CD14-positive monocyte (primary cell): ENCODE results near the gene SPAG17. TPM values are rescaled to one million over a fixed set of nuclear protein-coding genes. Genes with fewer than 3 reads are reported as not detected.

ENCODE experiments used
- DNase-seq, 3 donors: peaks; one replicate each; pipeline ENCODE4 v3.0.0-alpha.2; 2011 to 2022
- H2AFZ ChIP-seq: 2 replicates; pipeline ENCODE4 v1.6.0; 2012; ENCODE audit warnings: mild to moderate bottlenecking, low read depth, low read length, inconsistent platforms; ENCODE audit not compliant: insufficient read depth, poor library complexity, severe bottlenecking
- H3K27ac ChIP-seq, 2 donors: 1 replicate in 1 of 2; 2 replicates in 1 of 2; pipeline ENCODE4 v1.5.1; 2012 to 2013; ENCODE audit warnings: low read length in 2 of 2, control low read depth in 1 of 2, inconsistent platforms in 1 of 2, low read depth in 1 of 2, mild to moderate bottlenecking in 1 of 2
- H3K27me3 ChIP-seq, 2 donors: one replicate each; pipeline versions ENCODE4 v1.6.0 to v1.6.1; 2011 to 2013; ENCODE audit warnings: low read length in 2 of 2; ENCODE audit not compliant: control insufficient read depth in 2 of 2, insufficient read depth in 2 of 2
- H3K36me3 ChIP-seq, 2 donors: replicated peaks in 1 of 2; 1 replicate in 1 of 2; 2 replicates in 1 of 2; pipeline versions ENCODE4 v1.5.1 to v1.6.1; 2012 to 2013; ENCODE audit warnings: low read length in 2 of 2, control low read depth in 1 of 2, inconsistent platforms in 1 of 2, mild to moderate bottlenecking in 1 of 2; ENCODE audit not compliant: insufficient read depth in 2 of 2, control insufficient read depth in 1 of 2
- H3K4me1 ChIP-seq, 2 donors: 1 replicate in 1 of 2; 2 replicates in 1 of 2; pipeline versions ENCODE4 v1.5.1 to v1.6.1; 2012 to 2013; ENCODE audit warnings: low read length in 2 of 2, control low read depth in 1 of 2, inconsistent platforms in 1 of 2, mild to moderate bottlenecking in 1 of 2, moderate library complexity in 1 of 2; ENCODE audit not compliant: insufficient read depth in 2 of 2, control insufficient read depth in 1 of 2
- H3K4me2 ChIP-seq: replicated peaks from 2 replicates; pipeline ENCODE3; 2012; ENCODE audit warnings: low read length, moderate library complexity, mild to moderate bottlenecking; ENCODE audit not compliant: poor library complexity, severe bottlenecking; ENCODE audit errors: extremely low read depth
- H3K4me3 ChIP-seq, 3 experiments: fragments of 200-600 bp in 1 of 3; sonication (generic) in 1 of 3; replicated peaks in 1 of 3; 1 replicate in 2 of 3; 2 replicates in 1 of 3; pipeline ENCODE4 v1.5.1; 2011 to 2013; ENCODE audit warnings: low read length in 3 of 3, mild to moderate bottlenecking in 3 of 3, control low read depth in 2 of 3, low read depth in 2 of 3, inconsistent platforms in 1 of 3, moderate library complexity in 1 of 3
- H3K79me2 ChIP-seq: 2 replicates; pipeline ENCODE4 v1.6.0; 2012; ENCODE audit warnings: mild to moderate bottlenecking, control low read depth, inconsistent platforms, low read length, moderate library complexity; ENCODE audit not compliant: insufficient read depth
- H3K9ac ChIP-seq: 2 replicates; pipeline ENCODE4 v1.6.0; 2017; ENCODE audit warnings: low read length, mild to moderate bottlenecking; ENCODE audit not compliant: insufficient read depth, poor library complexity, severe bottlenecking
- H3K9me3 ChIP-seq, 2 donors: replicated peaks in 1 of 2; 1 replicate in 1 of 2; 2 replicates in 1 of 2; pipeline versions ENCODE4 v1.5.1 to v1.6.1; 2012 to 2013; ENCODE audit warnings: low read length in 2 of 2, control low read depth in 1 of 2; ENCODE audit not compliant: control insufficient read depth in 1 of 2, insufficient read depth in 1 of 2
- H4K20me1 ChIP-seq: 2 replicates; pipeline ENCODE4 v1.6.0; 2012; ENCODE audit warnings: mild to moderate bottlenecking, low read length, control low read depth, moderate library complexity; ENCODE audit not compliant: insufficient read depth
- H3K27ac Mint-ChIP-seq, 7 donors: one replicate each; pipeline ENCODE4 v1.8.0; 2020; ENCODE audit warnings: mild to moderate bottlenecking in 7 of 7, mixed read lengths in 7 of 7, moderate library complexity in 6 of 7, inconsistent platforms in 2 of 7
- H3K27me3 Mint-ChIP-seq, 3 donors: one replicate each; pipeline ENCODE4 v1.8.0; 2021 to 2022; ENCODE audit warnings: low read depth in 3 of 3, mild to moderate bottlenecking in 3 of 3, mixed read lengths in 3 of 3, moderate library complexity in 3 of 3, inconsistent platforms in 1 of 3
- H3K36me3 Mint-ChIP-seq, 2 donors: one replicate each; pipeline ENCODE4 v1.8.0; 2020; ENCODE audit warnings: mixed read lengths in 2 of 2, inconsistent platforms in 1 of 2, mild to moderate bottlenecking in 1 of 2
- H3K4me1 Mint-ChIP-seq: one replicate; pipeline ENCODE4 v1.8.0; 2020; ENCODE audit warnings: mild to moderate bottlenecking, mixed read lengths
- H3K4me3 Mint-ChIP-seq, 2 donors: one replicate each; pipeline ENCODE4 v1.8.0; 2020; ENCODE audit warnings: mild to moderate bottlenecking in 2 of 2, mixed read lengths in 2 of 2, moderate library complexity in 1 of 2
- H3K9me3 Mint-ChIP-seq, 7 donors: one replicate each; pipeline ENCODE4 v1.8.0; 2020 to 2022; ENCODE audit warnings: mixed read lengths in 7 of 7, mild to moderate bottlenecking in 6 of 7, moderate library complexity in 6 of 7, inconsistent platforms in 2 of 7
- CTCF ChIP-seq: fragments of 200-600 bp; IDR thresholded peaks from one replicate; pipeline ENCODE4 v1.8.0; 2022; ENCODE audit warnings: antibody characterized with exemption, mild to moderate bottlenecking
- WGBS: methylation state at CpG from one replicate; pipeline ENCODE4 v1.1.5; 2013; ENCODE audit warnings: missing lambda C conversion rate; ENCODE audit not compliant: insufficient coverage; 5-methylcytosine and 5-hydroxymethylcytosine counted together
- intact Hi-C, 2 donors: fragments of 100-400 bp; cut with micrococcal nuclease; formaldehyde crosslinking; loops; one replicate each; pipeline versions ENCODE4 v1.15.0 to v1.15.1; 2023
- polyA plus RNA-seq, 3 donors: library from polyadenylated mRNA; depleted of rRNA in 1 of 3; unstranded in 2 of 3; stranded (reverse) in 1 of 3; fragments of 300-500 nt in 2 of 3; fragments of >200 nt in 1 of 3; fragmentation: Illumina TruSeq in 2 of 3; gene quantifications; 1 replicate in 2 of 3; 2 replicates in 1 of 3; pipeline ENCODE4 v1.2.3, GENCODE V29; 2012 to 2021

The SPAG17 gene
- polyA plus RNA-seq, 3 donors: 0.26 to 0.87 (median 0.68) TPM

- H3K9me3 Mint-ChIP-seq: peaks cover 0 to 7% (median 0%) of the 10 kb centered on the region in 7 donors
- Histone ChIP-seq H3K4me2 (no peak overlapping the region), H3K4me1 (no peaks in the 10 kb centered on the region), H3K27me3 (no peaks in the 10 kb centered on the region), H3K4me3 (no peak overlapping the region), H2AFZ (no peak overlapping the region), H3K27ac (no peak overlapping the region), H3K9me3 (no peaks in the 10 kb centered on the region), H3K79me2 (no peaks in the 10 kb centered on the region), H4K20me1 (no peaks in the 10 kb centered on the region), H3K36me3 (no peaks in the 10 kb centered on the region), H3K9ac (no peak overlapping the region)
- intact Hi-C loops: no loop called here
- H3K4me1 Mint-ChIP-seq: no peaks in the 10 kb centered on the region
- no peak overlapping the region for H3K4me3 Mint-ChIP-seq
- H3K36me3 Mint-ChIP-seq: no peaks in the 10 kb centered on the region
- H3K27me3 Mint-ChIP-seq: no peaks in the 10 kb centered on the region
- no peak for DNase-seq
- 83% methylated on average over 1 of the region's 1 CpG for WGBS
- no peak overlapping the region for H3K27ac Mint-ChIP-seq
- no peak for TF ChIP-seq CTCF
Observed at GRCh38 chr1:118223426-118223825, 38.4 kb upstream of the SPAG17 start.

GRCh38 chr1:118219438-118219837 is 34.4 kb upstream of the SPAG17 start:
- intact Hi-C loops: no loop called here
- Histone ChIP-seq H3K27ac (no peak overlapping the region), H3K36me3 (no peaks in the 10 kb centered on the region), H3K9ac (no peak overlapping the region), H2AFZ (no peak overlapping the region), H3K4me1 (no peaks in the 10 kb centered on the region), H3K27me3 (no peaks in the 10 kb centered on the region), H3K4me3 (no peak overlapping the region), H3K79me2 (no peaks in the 10 kb centered on the region), H3K4me2 (no peak overlapping the region), H4K20me1 (no peaks in the 10 kb centered on the region), H3K9me3 (no peaks in the 10 kb centered on the region)
- Mint-ChIP-seq H3K9me3 (no peaks in the 10 kb centered on the region), H3K4me1 (no peaks in the 10 kb centered on the region), H3K27ac (no peak overlapping the region), H3K36me3 (no peaks in the 10 kb centered on the region), H3K27me3 (no peaks in the 10 kb centered on the region), H3K4me3 (no peak overlapping the region)
- no peak for TF ChIP-seq CTCF
- WGBS: no CpG with 5 or more reads among the region's 2 CpGs
- no peak for DNase-seq
